ENCODE data around the gene SHROOM2. TPM values are rescaled to one million over a fixed set of nuclear protein-coding genes. Genes with fewer than 3 reads are reported as not detected.

The SHROOM2 gene
- total RNA-seq, 1 experiment from 2014 or later = 22.9 TPM

DNA sequence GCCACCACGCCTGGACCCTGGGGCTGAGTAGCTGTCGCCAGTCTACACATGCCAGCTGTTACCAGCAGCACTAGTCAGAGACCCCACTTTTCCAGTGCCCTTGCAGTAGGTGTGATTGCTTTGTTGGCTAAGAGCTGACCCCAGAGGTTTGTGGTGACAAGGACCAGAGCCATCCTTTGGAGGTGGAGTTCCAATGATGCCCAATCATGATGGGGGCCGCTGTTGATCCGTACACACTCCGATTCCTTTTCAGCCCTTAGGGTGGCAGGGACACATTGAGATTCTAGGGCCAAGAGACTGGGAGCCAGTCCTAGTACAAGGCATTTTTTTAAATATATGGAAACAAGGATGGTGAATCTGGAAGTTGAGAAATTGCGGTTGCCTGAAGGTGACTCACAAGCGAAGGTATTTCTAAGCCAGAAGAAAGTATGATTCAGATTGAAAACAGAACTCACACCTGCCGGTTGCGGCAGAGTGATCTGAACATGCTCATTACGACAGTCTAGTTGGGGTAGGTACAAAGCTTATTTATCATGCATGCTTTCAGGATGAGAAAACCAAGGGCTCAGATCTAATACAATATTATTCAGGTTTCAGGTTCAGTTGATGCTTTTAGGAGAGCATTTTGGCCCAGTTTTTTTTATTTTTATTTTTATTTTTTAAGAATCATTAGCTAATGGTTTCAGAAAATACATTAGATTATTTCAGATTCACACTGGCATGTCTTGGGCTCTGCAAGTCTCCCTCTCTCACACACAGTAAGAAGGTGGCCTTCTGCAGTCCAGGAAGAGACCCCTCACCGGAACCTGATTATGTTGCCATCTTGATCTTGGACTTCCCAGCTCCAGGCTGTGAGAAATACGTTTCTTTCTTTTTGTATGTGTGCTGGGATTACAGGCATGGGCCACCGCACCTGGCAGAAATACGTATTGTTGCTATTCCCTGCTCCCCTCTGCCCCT lies 43.4 kb downstream of the SHROOM2 start:
- DNase-seq = no peak

DNA sequence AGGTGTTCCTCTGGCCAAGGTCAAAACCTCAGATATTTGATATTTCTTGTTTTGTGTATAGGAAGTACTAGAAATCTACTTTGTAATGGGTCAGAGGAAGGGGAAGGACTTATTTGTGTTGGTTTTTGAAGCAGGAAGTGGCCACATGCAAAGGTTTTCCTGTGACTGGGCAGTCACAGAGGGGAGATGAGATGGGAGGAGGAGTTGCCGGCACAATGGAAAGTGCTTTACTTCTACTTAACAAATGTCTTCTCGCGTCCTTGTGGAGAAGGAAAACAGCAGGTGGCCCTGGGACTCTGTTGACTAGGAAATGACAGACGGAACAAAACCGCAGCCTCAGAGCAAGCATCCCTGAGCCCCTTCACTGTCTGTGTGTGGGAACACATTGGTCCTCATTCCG lies 46.6 kb downstream of the SHROOM2 start:
- DNase-seq = peak; percentile 46
- no peak overlapping the region for H3K4me3 ChIP-seq (ENCODE audit: insufficient read depth, low read depth, low read length)
- no peaks in the 10 kb centered on the region for H3K27me3 ChIP-seq (ENCODE audit: control insufficient read depth, insufficient read depth, low read length)
- no peaks in the 10 kb centered on the region for H3K36me3 ChIP-seq (replicated peaks; ENCODE audit: control insufficient read depth, insufficient read depth, low read length)

More for the DNA sequence above, 43.4 kb downstream of the SHROOM2 start:
- no peaks in the 10 kb centered on the region for H3K36me3 ChIP-seq (replicated peaks; ENCODE audit: control insufficient read depth, insufficient read depth, low read length)
- no peaks in the 10 kb centered on the region for H3K27me3 ChIP-seq (ENCODE audit: control insufficient read depth, insufficient read depth, low read length)
- no peak overlapping the region for H3K4me3 ChIP-seq (ENCODE audit: insufficient read depth, low read depth, low read length)

DNA sequence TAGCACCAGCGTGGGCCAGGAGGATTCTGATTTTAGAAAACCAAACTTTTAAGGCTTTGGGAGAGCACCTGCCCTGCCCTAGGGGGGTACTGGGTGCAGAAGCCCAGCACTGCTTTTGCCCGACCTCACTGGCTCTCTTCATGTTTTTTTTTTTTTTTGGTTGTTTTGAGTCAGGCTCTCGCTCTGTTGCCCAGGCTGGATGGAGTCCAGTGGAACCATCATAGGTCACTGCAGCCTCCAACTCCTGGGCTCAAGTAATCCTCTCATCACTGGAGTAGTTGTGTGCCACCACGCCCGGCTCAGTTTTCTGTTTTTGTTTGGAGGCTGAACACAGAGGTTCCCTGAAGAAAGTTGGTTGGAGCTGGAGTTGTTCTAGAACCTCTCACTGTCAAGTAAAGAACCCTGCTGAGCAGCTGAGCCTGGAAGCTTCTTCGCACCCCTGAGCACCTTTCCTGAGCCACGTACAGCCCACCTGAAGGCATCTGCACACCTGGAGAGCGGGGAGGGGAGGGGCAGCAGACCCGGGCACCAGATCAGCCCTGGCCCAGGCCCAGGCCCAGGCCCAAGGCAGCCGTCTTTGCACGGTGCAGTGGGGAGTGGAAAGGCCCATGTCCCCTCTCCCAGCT lies 49.5 kb downstream of the SHROOM2 start:
- no peak for DNase-seq
- H3K27me3 ChIP-seq (ENCODE audit: control insufficient read depth, insufficient read depth, low read length) = no peaks in the 10 kb centered on the region
- H3K36me3 ChIP-seq (replicated peaks; ENCODE audit: control insufficient read depth, insufficient read depth, low read length) = no peaks in the 10 kb centered on the region
- no peak overlapping the region for H3K4me3 ChIP-seq (ENCODE audit: insufficient read depth, low read depth, low read length)

DNA sequence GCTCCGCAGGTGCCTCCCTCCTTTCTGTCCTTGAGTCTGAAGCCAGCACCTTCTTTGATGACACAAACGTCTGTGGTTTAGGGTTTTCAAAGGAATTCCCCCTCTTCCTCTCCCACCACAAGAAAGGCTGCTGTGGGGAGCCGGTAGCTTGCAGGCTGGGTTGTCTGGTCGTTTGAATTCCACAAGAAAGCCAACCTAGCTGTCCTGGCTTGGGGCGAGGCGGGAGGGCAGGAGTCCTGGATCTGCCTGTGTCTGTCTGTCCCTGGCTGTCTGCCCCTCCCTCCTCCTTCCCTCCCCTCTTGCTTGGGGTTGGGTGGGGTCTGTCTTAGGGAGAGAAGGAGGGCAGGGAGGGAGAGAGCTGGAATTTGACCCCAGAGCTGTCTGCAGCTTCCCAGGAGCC lies 56.3 kb downstream of the SHROOM2 start:
- Histone ChIP-seq H3K36me3 (replicated peaks; ENCODE audit: control insufficient read depth, insufficient read depth, low read length) (no peaks in the 10 kb centered on the region), H3K27me3 (ENCODE audit: control insufficient read depth, insufficient read depth, low read length) (no peaks in the 10 kb centered on the region), H3K4me3 (ENCODE audit: insufficient read depth, low read depth, low read length) (no peak overlapping the region)
- DNase-seq = peak; percentile 79

DNA sequence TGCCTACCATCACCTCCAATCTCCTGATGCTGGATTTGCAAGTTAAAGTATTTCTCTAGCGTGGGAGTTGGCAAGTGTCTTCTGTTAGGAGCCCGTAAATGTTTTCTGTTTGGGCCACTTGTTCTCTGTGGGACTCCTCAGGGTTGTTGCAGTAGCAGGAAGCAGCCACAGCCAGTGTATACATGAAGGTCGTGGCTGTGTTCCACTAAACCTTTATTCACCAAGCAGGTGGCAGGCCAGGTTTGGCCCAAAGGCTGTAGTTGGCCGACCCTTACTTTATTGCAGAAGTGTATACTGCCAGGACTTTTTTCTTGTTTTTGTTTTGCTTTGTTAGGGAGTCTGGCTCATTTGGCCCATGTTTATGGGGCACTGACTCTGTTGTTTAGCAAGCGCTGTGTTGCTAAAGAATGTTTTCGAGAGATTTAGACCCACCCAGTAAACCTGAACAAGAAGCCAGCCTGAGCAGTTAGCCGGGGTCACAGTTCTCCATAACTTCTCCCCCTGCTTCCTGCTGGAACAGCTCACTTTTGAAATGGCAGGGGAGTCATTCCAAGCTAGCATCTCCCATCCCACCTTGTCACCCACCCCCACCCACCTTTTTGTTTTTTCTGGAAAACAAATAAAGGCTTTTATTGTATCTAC lies 58.8 kb downstream of the SHROOM2 start:
- no peaks in the 10 kb centered on the region for H3K36me3 ChIP-seq (replicated peaks; ENCODE audit: control insufficient read depth, insufficient read depth, low read length)
- H3K27me3 ChIP-seq (ENCODE audit: control insufficient read depth, insufficient read depth, low read length) = no peaks in the 10 kb centered on the region
- no peak for DNase-seq
- no peak overlapping the region for H3K4me3 ChIP-seq (ENCODE audit: insufficient read depth, low read depth, low read length)

DNA sequence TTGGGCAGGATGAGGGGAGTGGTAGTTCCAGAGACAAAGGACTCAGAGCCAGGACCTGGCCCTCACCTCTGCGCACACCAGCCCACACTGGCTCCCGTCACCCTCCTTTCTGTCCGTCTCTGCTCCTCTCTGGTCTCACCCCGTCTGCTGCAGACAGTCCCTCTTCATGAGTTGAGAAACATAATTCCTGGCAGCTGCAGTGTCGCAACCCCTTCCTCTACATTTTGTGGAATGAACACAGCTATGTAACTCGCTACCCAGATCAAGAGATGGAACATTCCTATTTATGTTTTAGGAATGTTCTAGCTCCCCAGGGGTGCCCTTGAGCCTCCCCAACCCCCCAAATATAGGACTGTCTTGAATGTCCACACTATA lies 59.3 kb downstream of the SHROOM2 start:
- no peak for DNase-seq
- Histone ChIP-seq H3K4me3 (ENCODE audit: insufficient read depth, low read depth, low read length) (no peak overlapping the region), H3K36me3 (replicated peaks; ENCODE audit: control insufficient read depth, insufficient read depth, low read length) (no peaks in the 10 kb centered on the region), H3K27me3 (ENCODE audit: control insufficient read depth, insufficient read depth, low read length) (no peaks in the 10 kb centered on the region)

DNA sequence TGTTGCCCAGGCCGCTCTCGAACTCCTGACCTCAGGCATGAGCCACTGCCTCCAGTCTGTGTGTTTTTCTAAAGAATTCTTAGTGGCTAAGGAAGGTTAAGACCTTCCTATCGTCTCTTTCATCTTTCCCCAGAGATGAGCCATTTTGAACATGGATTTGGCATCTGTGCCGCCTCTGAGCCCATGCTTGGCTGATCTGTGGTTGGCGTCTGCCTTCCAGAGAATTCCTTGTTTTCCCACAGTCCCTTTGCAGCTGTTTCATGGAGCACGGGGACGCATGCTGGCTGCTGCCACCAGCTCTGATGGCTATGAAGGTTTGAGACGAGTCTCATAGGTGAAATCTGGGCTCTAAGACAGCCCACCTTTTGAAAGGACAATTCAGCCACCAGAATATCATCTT lies 60.4 kb downstream of the SHROOM2 start:
- no peak for DNase-seq
- Histone ChIP-seq H3K4me3 (ENCODE audit: insufficient read depth, low read depth, low read length) (no peak overlapping the region), H3K36me3 (replicated peaks; ENCODE audit: control insufficient read depth, insufficient read depth, low read length) (no peaks in the 10 kb centered on the region), H3K27me3 (ENCODE audit: control insufficient read depth, insufficient read depth, low read length) (no peaks in the 10 kb centered on the region)

DNA sequence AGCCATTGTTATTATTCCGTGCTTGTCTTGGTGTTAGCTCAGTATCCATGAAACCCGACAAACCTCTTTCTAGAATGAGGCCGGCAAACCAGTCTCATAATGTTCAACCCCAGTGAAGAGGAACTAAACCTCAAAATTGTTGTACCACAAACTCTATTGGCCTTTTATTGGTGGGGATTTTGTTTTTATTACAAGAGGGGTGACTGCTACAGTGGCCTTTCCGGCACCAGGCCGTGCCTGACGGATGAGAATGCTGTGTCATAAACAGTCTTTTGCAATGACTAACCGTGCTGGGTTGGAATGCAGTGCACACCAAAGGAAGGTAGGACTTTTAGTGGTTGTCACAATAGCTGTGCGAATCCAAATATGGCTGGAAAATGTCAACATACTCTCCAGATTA lies 60.8 kb downstream of the SHROOM2 start:
- Histone ChIP-seq H3K27me3 (ENCODE audit: control insufficient read depth, insufficient read depth, low read length) (no peaks in the 10 kb centered on the region), H3K36me3 (replicated peaks; ENCODE audit: control insufficient read depth, insufficient read depth, low read length) (no peaks in the 10 kb centered on the region), H3K4me3 (ENCODE audit: insufficient read depth, low read depth, low read length) (no peak overlapping the region)
- DNase-seq = no peak

DNA sequence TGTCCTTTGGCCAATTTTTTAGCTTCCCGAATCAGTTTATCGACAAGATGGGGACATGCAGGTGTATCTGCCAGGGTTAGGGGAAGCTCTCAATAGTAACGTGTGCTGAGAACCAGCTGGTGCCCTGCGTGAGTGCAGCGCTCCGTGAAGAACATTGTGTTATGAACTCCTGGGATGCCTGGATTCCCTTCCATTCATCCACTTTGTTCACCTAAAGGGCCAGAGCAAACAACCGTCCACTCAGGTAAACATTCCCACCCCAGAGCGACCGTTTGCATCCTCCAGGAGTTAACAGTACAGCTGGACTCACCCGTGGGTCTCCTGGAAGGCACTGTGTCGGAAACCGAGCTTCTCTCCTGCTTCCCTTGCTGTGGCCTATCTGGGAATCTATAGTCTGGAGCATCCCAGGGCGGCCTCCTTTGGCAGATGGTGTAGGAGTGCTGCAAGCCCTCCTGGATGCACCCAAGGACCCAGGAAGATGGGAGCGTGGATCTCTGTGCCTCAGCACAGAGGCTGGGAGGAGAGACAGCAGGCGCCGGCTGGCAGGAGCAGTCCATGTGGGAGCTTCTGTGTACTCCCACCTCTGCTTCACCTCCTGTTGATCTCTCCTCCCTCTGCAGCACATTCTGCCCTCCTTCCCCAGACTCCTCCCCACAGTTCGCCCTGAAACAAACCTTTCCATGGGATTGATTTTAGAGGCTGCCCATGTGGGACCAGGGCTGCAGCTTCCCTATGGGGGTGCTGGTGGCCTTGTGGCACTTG lies 62.7 kb downstream of the SHROOM2 start:
- Histone ChIP-seq H3K36me3 (replicated peaks; ENCODE audit: control insufficient read depth, insufficient read depth, low read length) (no peaks in the 10 kb centered on the region), H3K27me3 (ENCODE audit: control insufficient read depth, insufficient read depth, low read length) (no peaks in the 10 kb centered on the region), H3K4me3 (ENCODE audit: insufficient read depth, low read depth, low read length) (no peak overlapping the region)
- DNase-seq = peak; percentile 40

DNA sequence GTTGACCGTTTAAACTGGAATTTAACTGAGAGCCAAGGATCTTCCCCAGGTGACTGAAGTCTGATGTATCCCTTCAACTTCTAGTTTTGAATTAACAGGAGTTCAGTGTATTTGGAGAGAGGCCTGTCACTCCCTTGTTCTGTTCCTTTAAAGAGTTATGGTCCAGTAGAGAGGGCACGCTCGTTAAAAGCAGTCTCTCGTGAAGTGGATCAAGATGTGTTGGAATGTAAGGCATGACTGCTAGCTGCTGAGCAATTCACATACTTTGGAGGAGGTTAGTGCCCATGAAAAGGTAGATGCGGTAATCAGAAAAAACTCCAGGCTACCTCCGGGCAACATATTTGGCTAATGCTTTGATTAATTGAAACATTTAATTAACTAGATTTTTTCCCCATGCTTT lies 65.7 kb downstream of the SHROOM2 start:
- Histone ChIP-seq H3K4me3 (ENCODE audit: insufficient read depth, low read depth, low read length) (no peak overlapping the region), H3K27me3 (ENCODE audit: control insufficient read depth, insufficient read depth, low read length) (no peaks in the 10 kb centered on the region), H3K36me3 (replicated peaks; ENCODE audit: control insufficient read depth, insufficient read depth, low read length) (no peaks in the 10 kb centered on the region)
- DNase-seq = peak; percentile 14

DNA sequence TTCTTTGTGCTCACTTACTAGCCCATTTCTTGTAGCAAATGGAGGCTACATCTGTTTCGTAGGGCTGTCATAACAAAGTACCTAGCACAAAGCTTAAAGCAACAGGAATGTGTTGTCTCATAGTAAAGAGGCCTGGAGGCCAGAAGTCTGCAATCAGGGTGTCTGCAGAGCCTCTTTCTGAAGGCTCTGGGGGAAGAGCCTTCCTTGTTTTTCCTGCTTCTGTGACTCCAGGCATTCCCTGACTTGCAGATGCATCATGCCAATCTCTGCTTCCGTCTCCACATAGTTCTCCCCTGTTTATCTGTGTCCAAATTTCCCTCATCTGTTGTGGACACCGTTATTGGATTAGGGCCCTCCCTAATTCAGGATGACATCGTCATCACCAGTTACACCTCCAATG lies 67.1 kb downstream of the SHROOM2 start:
- no peak for DNase-seq
- no peaks in the 10 kb centered on the region for H3K36me3 ChIP-seq (replicated peaks; ENCODE audit: control insufficient read depth, insufficient read depth, low read length)
- no peaks in the 10 kb centered on the region for H3K27me3 ChIP-seq (ENCODE audit: control insufficient read depth, insufficient read depth, low read length)
- no peak overlapping the region for H3K4me3 ChIP-seq (ENCODE audit: insufficient read depth, low read depth, low read length)

DNA sequence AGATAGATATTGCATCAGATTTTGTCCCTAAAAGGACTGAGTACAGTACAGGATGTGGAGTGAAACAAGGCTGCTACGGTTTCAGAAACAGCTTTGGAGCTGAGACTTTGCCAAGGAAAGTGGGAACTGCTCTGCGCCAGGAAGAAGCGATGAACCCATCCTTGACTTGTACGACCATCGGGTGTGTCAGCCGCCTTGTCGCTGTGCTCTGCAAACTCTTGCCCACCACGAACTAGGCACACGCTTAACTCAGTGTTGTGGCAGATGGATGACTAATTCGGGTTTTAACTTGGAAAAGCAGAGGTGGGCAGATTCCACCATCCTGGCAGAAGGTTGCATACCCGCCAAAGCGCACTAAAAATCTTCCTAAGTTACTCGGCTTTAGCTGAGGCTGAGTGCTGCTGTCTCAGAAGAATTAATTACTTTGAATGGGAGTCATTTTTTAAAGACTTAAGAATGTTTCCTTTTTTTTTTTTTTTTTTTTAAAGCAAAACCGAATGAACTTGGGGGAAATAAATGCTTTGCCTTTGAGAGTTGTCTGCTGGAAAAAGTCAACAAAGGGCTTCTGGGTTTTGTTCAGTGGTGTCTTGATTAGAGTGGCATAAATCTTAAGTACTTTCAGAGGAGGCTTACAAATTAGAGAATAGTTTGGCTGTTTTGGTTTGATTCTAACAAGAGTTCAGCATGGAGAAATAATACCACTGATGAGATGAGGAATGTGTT lies 69.5 kb downstream of the SHROOM2 start:
- DNase-seq = peak; percentile 21
- Histone ChIP-seq H3K36me3 (replicated peaks; ENCODE audit: control insufficient read depth, insufficient read depth, low read length) (no peaks in the 10 kb centered on the region), H3K4me3 (ENCODE audit: insufficient read depth, low read depth, low read length) (no peak overlapping the region), H3K27me3 (ENCODE audit: control insufficient read depth, insufficient read depth, low read length) (no peaks in the 10 kb centered on the region)

DNA sequence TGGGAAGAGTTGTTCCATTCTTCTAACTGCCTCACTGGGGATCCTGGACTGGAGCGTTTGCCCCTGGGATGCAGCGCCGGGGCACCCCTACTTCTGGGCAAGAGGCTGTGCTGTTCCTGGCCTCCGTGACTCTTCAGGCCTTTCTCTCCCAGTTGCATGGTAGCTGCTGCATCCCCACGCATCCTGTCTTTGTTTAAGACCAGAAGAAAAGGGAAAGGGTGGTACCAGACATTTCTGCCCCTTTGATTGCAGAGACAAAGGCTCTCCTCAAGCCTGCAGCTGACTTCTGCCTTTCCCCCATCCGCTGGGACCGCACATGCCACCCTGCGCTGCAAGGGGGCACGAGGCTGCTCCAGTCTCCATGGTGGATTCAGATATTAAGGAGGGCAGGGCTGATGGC lies 70.4 kb downstream of the SHROOM2 start:
- Histone ChIP-seq H3K27me3 (ENCODE audit: control insufficient read depth, insufficient read depth, low read length) (no peaks in the 10 kb centered on the region), H3K4me3 (ENCODE audit: insufficient read depth, low read depth, low read length) (no peak overlapping the region), H3K36me3 (replicated peaks; ENCODE audit: control insufficient read depth, insufficient read depth, low read length) (no peaks in the 10 kb centered on the region)
- DNase-seq = no peak
